A673 (cell line): Measurements from ENCODE around the gene SP8.

Experiments
- CTCF ChIP-seq: fragments of 300-800, 200-600 bp; sonication (generic); conservative IDR thresholded peaks from 2 replicates; pipeline ENCODE4 v1.5.1; 2017; ENCODE audit warnings: low read depth, mild to moderate bottlenecking, antibody characterized with exemption, low read length, moderate library complexity, mixed read lengths
- EZH2 ChIP-seq: fragments of 200-600 bp; sonication (generic); IDR thresholded peaks from 2 replicates; pipeline ENCODE4 v1.6.1; 2017; ENCODE audit warnings: borderline replicate concordance, low read depth, mild to moderate bottlenecking, mixed read lengths, antibody characterized with exemption, low read length; ENCODE audit not compliant: poor library complexity, severe bottlenecking

- TF ChIP-seq CTCF: no peak
- TF ChIP-seq EZH2: no peak
Observed at GRCh38 chr7:20793248-20793647, 6.6 kb upstream of the SP8 start.
